HCT116 (cell line): ENCODE measurements around the gene FHOD3. TPM values are rescaled to one million over a fixed set of nuclear protein-coding genes. Genes with fewer than 3 reads are reported as not detected.

ENCODE experiments used
- ATAC-seq: fragments of 200-7000 bp; cut with Tn5 transposase; 2 replicates; pipeline ENCODE4 v1.9.1; 2020; ENCODE audit warnings: mild to moderate bottlenecking, moderate library complexity
- BruUV-seq: library from RNA; stranded (reverse); fragments of 400-500 nt; replicated peaks from 2 replicates; lab custom pipeline; 2021; lab: Mats Ljungman, UMichigan
- CTCF ChIA-PET: fragments of 300-600 bp; sonication (Branson Sonifier 250); formaldehyde crosslinking; loops from one replicate; lab custom pipeline; 2021; ENCODE audit warnings: antibody characterized with exemption; lab: Charles Lee
- POLR2A ChIA-PET: fragments of 300-600, 350-600 bp; sonication (Branson Sonifier 250); formaldehyde crosslinking; loops from one replicate; lab custom pipeline; 2021; ENCODE audit warnings: antibody characterized with exemption; lab: Charles Lee
- RAD21 ChIA-PET, 2 experiments: fragments of 300-600 bp; sonication (Branson Sonifier 250); formaldehyde crosslinking; loops; one replicate each; lab custom pipeline; 2023; ENCODE audit warnings: low total read pairs in 2 of 2; ENCODE audit not compliant: uncharacterized antibody in 2 of 2, unreplicated experiment in 2 of 2, low non-redundant PET in 1 of 2; lab: Charles Lee
- DNase-seq: peaks from one replicate; pipeline ENCODE4 v3.0.0-alpha.2; 2010; ENCODE audit warnings: low read depth, low spot score
- H2AFZ ChIP-seq: fragments of 200-600 bp; shearing (Covaris generic), sonication (generic); 2 replicates; pipeline ENCODE4 v1.6.1; 2017; ENCODE audit warnings: low read depth, mixed run types, mixed read lengths, antibody characterized with exemption, low read length; ENCODE audit not compliant: poor library complexity, severe bottlenecking
- H3K27ac ChIP-seq: 2 replicates; pipeline ENCODE4 v1.5.1; 2012; ENCODE audit warnings: low read depth, low read length
- H3K27me3 ChIP-seq: fragments of 200-600 bp; sonication (generic); 2 replicates; pipeline ENCODE4 v1.6.1; 2016; ENCODE audit warnings: mixed run types, low read length, mixed read lengths; ENCODE audit not compliant: insufficient read depth
- H3K36me3 ChIP-seq, 2 experiments: fragments of 200-500 bp in 1 of 2; fragments of 200-600 bp in 1 of 2; sonication (Bioruptor generic) in 1 of 2; sonication (generic) in 1 of 2; 2 replicates each; pipeline versions ENCODE4 v1.5.1 to v1.6.1; 2014 to 2016; ENCODE audit warnings: low read length in 2 of 2, inconsistent platforms in 1 of 2, mixed read lengths in 1 of 2, mixed run types in 1 of 2; ENCODE audit not compliant: insufficient read depth in 2 of 2, control insufficient read depth in 1 of 2
- H3K4me1 ChIP-seq, 2 experiments: fragments of 200-600 bp in 1 of 2; sonication (generic) in 1 of 2; 2 replicates each; pipeline versions ENCODE4 v1.5.1 to v1.6.1; 2012 to 2017; ENCODE audit warnings: low read length in 2 of 2, inconsistent platforms in 1 of 2, mild to moderate bottlenecking in 1 of 2, mixed read lengths in 1 of 2, mixed run types in 1 of 2, moderate library complexity in 1 of 2; ENCODE audit not compliant: insufficient read depth in 2 of 2, control insufficient read depth in 1 of 2
- H3K4me2 ChIP-seq: fragments of 200-600 bp; sonication (generic); 2 replicates; pipeline ENCODE4 v1.6.1; 2017; ENCODE audit warnings: mixed run types, low read length, mixed read lengths
- H3K4me3 ChIP-seq, 2 experiments: fragments of 200-600 bp in 1 of 2; sonication (generic) in 1 of 2; replicated peaks in 1 of 2; 2 replicates each; pipeline ENCODE4 v1.5.1; 2011 to 2016; ENCODE audit warnings: low read length in 2 of 2, control low read depth in 1 of 2, low read depth in 1 of 2, mild to moderate bottlenecking in 1 of 2, mixed read lengths in 1 of 2, mixed run types in 1 of 2
- H3K79me2 ChIP-seq: fragments of 200-600 bp; sonication (generic); 2 replicates; pipeline ENCODE4 v1.6.1; 2017; ENCODE audit warnings: mild to moderate bottlenecking, mixed run types, low read length, moderate library complexity, mixed read lengths; ENCODE audit not compliant: insufficient read depth
- H3K9ac ChIP-seq: fragments of 200-600 bp; sonication (generic); 2 replicates; pipeline ENCODE4 v1.6.1; 2016; ENCODE audit warnings: low read length, mixed read lengths
- H3K9me2 ChIP-seq: fragments of 200-600 bp; sonication (generic), shearing (Covaris generic); 2 replicates; pipeline ENCODE4 v1.6.1; 2017; ENCODE audit warnings: mixed run types, mild to moderate bottlenecking, moderate library complexity; ENCODE audit not compliant: insufficient read depth
- H3K9me3 ChIP-seq, 2 experiments: fragments of 200-500 bp in 1 of 2; fragments of 200-600 bp in 1 of 2; sonication (Bioruptor generic) in 1 of 2; sonication (generic) in 1 of 2; 2 replicates each; pipeline ENCODE4 v1.6.1; 2014 to 2017; ENCODE audit warnings: low read length in 2 of 2, mixed read lengths in 2 of 2, inconsistent platforms in 1 of 2, low read depth in 1 of 2, mild to moderate bottlenecking in 1 of 2, mixed run types in 1 of 2, moderate library complexity in 1 of 2; ENCODE audit not compliant: control insufficient read depth in 1 of 2, insufficient read depth in 1 of 2
- H4K20me1 ChIP-seq: fragments of 200-600 bp; sonication (generic), shearing (Covaris generic); 2 replicates; pipeline ENCODE4 v1.6.1; 2017; ENCODE audit warnings: mixed run types, mild to moderate bottlenecking, moderate library complexity; ENCODE audit not compliant: insufficient read depth
- CTCF ChIP-seq, 3 experiments: fragments of 200-600 bp in 1 of 3; sonication (generic) in 1 of 3; IDR thresholded peaks in 2 of 3; conservative IDR thresholded peaks in 1 of 3; 2 replicates each; pipeline ENCODE4 v1.5.1; 2012 to 2017; ENCODE audit warnings: low read depth in 2 of 3, low read length in 2 of 3, antibody characterized with exemption in 1 of 3, borderline replicate concordance in 1 of 3, control low read depth in 1 of 3, mild to moderate bottlenecking in 1 of 3, mixed read lengths in 1 of 3, mixed run types in 1 of 3, moderate library complexity in 1 of 3; ENCODE audit not compliant: insufficient read depth in 1 of 3
- ELF1 ChIP-seq: IDR thresholded peaks from 2 replicates; pipeline ENCODE4 v1.6.1; 2012; ENCODE audit warnings: low read depth, borderline replicate concordance
- EZH2 ChIP-seq: fragments of 200-600 bp; sonication (generic); IDR thresholded peaks from 2 replicates; pipeline ENCODE4 v1.6.1; 2017; ENCODE audit warnings: antibody characterized with exemption, mixed run types
- FOSL1 ChIP-seq: IDR thresholded peaks from 2 replicates; pipeline ENCODE4 v1.6.1; 2012; ENCODE audit warnings: low read depth
- MAX ChIP-seq: IDR thresholded peaks from 2 replicates; pipeline ENCODE4 v1.6.1; 2012
- POLR2A ChIP-seq: IDR thresholded peaks from 2 replicates; pipeline ENCODE4 v1.7.0; 2011; ENCODE audit warnings: borderline replicate concordance; ENCODE audit not compliant: insufficient read depth, insufficient read length; ENCODE audit errors: extremely low read depth
- RAD21 ChIP-seq: IDR thresholded peaks from 2 replicates; pipeline ENCODE4 v1.6.1; 2012; ENCODE audit warnings: low read depth, mild to moderate bottlenecking
- SIN3A ChIP-seq: IDR thresholded peaks from 2 replicates; pipeline ENCODE4 v1.6.1; 2012; ENCODE audit warnings: low read depth
- SP1 ChIP-seq: IDR thresholded peaks from 2 replicates; pipeline ENCODE4 v1.6.1; 2012; ENCODE audit warnings: low read depth
- ZNF274 ChIP-seq: fragments of 200-500 bp; sonication (Bioruptor generic); IDR thresholded peaks from 2 replicates; pipeline ENCODE4 v1.6.1; 2014; ENCODE audit warnings: mild to moderate bottlenecking, low read depth, low read length, inconsistent platforms
- intact Hi-C: fragments of 100-400 bp; cut with micrococcal nuclease; formaldehyde crosslinking; loops from 2 replicates; pipeline ENCODE4 v1.10.0; 2022
- total RNA-seq: library from RNA; stranded (reverse); gene quantifications from one replicate; pipeline ENCODE4 v1.2.1, GENCODE V29; 2021; ENCODE audit not compliant: unreplicated experiment
- TF ChIP-seq, protein P1 (sequence below): IDR thresholded peaks from 2 replicates; pipeline ENCODE4 v1.6.1; 2012; ENCODE audit warnings: low read depth

Gene FHOD3
- total RNA-seq, 1 experiment from 2014 or later = 4.0 TPM

DNA sequence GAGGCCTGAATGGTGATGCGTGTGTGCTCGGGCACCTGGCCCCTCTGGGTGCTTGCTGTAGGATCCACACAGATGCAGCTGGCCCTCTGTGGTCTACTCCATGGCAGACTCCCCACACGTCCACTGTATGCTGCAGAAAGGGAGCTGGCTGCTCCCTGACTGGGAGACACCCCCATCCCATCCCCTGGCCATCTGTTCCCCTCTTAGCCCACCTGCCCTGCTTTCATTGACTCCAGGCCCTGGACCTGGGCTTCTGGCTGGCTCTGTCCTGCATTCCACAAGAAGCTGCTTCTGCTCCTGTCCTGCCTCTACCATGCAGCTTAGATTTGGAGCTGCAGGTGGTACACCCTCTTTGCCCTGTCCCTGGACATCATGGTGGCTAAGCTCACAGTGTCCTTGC lies 80.1 kb downstream of the FHOD3 start:
- no peak for TF ChIP-seq CTCF (IDR thresholded peaks at IDR 0.05 in 2 of 3, conservative IDR thresholded peaks at IDR 0.05 in 1 of 3; ENCODE audit: borderline replicate concordance in 1 of 3, insufficient read depth in 1 of 3, low read depth in 2 of 3, low read length in 2 of 3)
- no peak for TF ChIP-seq ELF1
- no peak for TF ChIP-seq SP1
- TF ChIP-seq EZH2 = no peak
- no peak for TF ChIP-seq FOSL1
- Histone ChIP-seq H3K4me1 (no peaks in the 10 kb centered on the region), H3K9ac (no peak overlapping the region), H4K20me1 (no peaks in the 10 kb centered on the region), H3K27ac (no peak overlapping the region), H3K9me3 (no peaks in the 10 kb centered on the region), H3K36me3 (no peaks in the 10 kb centered on the region), H3K4me3 (no peak overlapping the region), H3K27me3 (no peaks in the 10 kb centered on the region), H3K79me2 (no peaks in the 10 kb centered on the region), H3K4me2 (no peak overlapping the region), H2AFZ (no peak overlapping the region), H3K9me2 (no peaks in the 10 kb centered on the region)
- POLR2A ChIA-PET = no interaction called here
- CTCF ChIA-PET = no interaction called here
- intact Hi-C loops = no loop called here
- BruUV-seq = no TSS peak
- ATAC-seq = no peak
- no peak for DNase-seq
- RAD21 ChIA-PET = no interaction called here

DNA sequence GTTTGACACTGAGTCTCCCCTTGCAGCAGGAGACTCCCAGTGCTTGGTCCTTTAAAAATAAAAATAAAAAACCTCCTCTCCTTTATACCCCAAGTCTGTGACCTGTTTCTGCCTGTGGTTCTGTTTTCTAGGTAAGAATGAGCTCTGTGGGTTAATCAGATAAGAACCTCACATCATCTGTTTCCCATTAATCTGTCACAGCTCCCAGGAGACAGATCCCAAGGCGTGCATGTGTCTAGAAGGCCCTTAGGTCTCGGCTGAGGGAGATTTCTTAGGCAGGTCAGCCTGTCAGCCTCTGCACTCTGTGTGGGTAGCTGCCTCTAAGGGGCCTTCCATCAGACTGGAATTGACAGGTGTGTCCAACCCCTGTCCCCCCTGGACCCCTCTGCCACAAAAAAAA lies 80.7 kb downstream of the FHOD3 start:
- no peak overlapping the region for H3K9ac ChIP-seq
- intact Hi-C loops = no loop called here
- DNase-seq (no peak), ATAC-seq (no peak)
- H3K9me3 ChIP-seq = no peaks in the 10 kb centered on the region
- H3K27me3 ChIP-seq = no peaks in the 10 kb centered on the region
- CTCF ChIA-PET = no interaction called here
- no peaks in the 10 kb centered on the region for H3K36me3 ChIP-seq
- no peak overlapping the region for H3K4me2 ChIP-seq
- no peak overlapping the region for H2AFZ ChIP-seq
- RAD21 ChIA-PET = no interaction called here
- no TSS peak for BruUV-seq
- TF ChIP-seq ZNF274 = no peak
- TF ChIP-seq EZH2 = no peak
- TF ChIP-seq MAX = no peak
- TF ChIP-seq, protein P1, sequence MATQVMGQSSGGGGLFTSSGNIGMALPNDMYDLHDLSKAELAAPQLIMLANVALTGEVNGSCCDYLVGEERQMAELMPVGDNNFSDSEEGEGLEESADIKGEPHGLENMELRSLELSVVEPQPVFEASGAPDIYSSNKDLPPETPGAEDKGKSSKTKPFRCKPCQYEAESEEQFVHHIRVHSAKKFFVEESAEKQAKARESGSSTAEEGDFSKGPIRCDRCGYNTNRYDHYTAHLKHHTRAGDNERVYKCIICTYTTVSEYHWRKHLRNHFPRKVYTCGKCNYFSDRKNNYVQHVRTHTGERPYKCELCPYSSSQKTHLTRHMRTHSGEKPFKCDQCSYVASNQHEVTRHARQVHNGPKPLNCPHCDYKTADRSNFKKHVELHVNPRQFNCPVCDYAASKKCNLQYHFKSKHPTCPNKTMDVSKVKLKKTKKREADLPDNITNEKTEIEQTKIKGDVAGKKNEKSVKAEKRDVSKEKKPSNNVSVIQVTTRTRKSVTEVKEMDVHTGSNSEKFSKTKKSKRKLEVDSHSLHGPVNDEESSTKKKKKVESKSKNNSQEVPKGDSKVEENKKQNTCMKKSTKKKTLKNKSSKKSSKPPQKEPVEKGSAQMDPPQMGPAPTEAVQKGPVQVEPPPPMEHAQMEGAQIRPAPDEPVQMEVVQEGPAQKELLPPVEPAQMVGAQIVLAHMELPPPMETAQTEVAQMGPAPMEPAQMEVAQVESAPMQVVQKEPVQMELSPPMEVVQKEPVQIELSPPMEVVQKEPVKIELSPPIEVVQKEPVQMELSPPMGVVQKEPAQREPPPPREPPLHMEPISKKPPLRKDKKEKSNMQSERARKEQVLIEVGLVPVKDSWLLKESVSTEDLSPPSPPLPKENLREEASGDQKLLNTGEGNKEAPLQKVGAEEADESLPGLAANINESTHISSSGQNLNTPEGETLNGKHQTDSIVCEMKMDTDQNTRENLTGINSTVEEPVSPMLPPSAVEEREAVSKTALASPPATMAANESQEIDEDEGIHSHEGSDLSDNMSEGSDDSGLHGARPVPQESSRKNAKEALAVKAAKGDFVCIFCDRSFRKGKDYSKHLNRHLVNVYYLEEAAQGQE = no peak
- TF ChIP-seq SP1 = no peak
- TF ChIP-seq RAD21 = no peak
- TF ChIP-seq POLR2A = no peak
- TF ChIP-seq SIN3A = no peak
- POLR2A ChIA-PET = no interaction called here
- H3K27ac ChIP-seq = no peak overlapping the region
- no peaks in the 10 kb centered on the region for H3K4me1 ChIP-seq
- H3K9me2 ChIP-seq = no peaks in the 10 kb centered on the region
- H3K79me2 ChIP-seq = no peaks in the 10 kb centered on the region
- no peaks in the 10 kb centered on the region for H4K20me1 ChIP-seq
- no peak overlapping the region for H3K4me3 ChIP-seq
